Epithelial cell of proximal tubule (primary cell): ENCODE data around the gene SLC44A3. TPM values are rescaled to one million over a fixed set of nuclear protein-coding genes. Genes with fewer than 3 reads are reported as not detected.

ENCODE experiments used
- DNase-seq: peaks from one replicate; pipeline ENCODE4 v3.0.0-alpha.2; 2011; ENCODE audit warnings: low read depth
- H3K4me3 ChIP-seq: 2 replicates; pipeline ENCODE4 v1.5.1; 2011; ENCODE audit warnings: low read depth, mild to moderate bottlenecking, low read length
- total RNA-seq: library from RNA; depleted of rRNA; stranded (reverse); fragments of >200 nt; gene quantifications from 2 replicates; pipeline ENCODE4 v1.2.3, GENCODE V29; 2015
- TF ChIP-seq, protein P1 (sequence below): conservative IDR thresholded peaks from 2 replicates; pipeline ENCODE4 v1.5.1; 2012; ENCODE audit warnings: low read depth, mild to moderate bottlenecking, low read length

The SLC44A3 gene
- total RNA-seq, 1 donor from 2014 or later, result 24.3 TPM

DNA sequence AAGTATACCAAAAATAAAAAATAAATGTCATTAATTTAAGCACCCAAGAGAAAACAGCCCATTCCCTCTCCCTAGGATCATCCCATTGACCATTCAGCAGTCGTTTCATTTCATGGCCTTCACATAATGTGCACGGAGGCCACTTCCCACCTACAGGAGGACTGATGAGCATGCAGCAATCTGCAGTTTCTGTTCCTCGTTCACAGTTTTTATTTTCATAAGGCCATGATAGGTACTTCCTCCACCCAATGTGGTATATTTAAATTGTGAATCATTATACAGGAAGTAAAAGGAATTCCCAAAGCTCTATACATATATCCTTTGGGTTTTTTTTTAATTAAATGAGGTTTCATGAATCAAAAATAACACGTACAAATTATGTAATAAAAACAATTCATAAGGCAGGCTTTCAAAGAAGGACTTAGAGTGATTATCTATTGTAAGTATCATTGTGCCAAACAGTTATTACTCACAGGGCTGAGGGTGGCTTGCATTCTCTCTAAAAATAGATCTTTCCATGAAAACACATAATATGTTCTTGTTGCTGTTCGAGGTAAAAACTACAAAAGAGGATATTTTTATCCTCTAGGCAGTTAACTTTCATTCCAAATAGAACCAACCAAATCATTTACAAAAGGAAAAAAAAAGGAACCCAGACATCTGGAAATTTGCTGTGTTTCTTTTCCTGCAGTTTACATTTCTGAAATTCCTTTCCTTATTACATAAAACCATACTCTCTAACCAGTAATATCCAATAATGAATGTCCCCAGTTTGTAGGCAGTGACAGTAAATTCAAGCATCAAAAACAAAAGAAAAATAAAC lies 27.5 kb upstream of the SLC44A3 start:
- TF ChIP-seq, protein P1, sequence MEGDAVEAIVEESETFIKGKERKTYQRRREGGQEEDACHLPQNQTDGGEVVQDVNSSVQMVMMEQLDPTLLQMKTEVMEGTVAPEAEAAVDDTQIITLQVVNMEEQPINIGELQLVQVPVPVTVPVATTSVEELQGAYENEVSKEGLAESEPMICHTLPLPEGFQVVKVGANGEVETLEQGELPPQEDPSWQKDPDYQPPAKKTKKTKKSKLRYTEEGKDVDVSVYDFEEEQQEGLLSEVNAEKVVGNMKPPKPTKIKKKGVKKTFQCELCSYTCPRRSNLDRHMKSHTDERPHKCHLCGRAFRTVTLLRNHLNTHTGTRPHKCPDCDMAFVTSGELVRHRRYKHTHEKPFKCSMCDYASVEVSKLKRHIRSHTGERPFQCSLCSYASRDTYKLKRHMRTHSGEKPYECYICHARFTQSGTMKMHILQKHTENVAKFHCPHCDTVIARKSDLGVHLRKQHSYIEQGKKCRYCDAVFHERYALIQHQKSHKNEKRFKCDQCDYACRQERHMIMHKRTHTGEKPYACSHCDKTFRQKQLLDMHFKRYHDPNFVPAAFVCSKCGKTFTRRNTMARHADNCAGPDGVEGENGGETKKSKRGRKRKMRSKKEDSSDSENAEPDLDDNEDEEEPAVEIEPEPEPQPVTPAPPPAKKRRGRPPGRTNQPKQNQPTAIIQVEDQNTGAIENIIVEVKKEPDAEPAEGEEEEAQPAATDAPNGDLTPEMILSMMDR, result no peak
- DNase-seq, result no peak
- H3K4me3 ChIP-seq, result no peak overlapping the region

DNA sequence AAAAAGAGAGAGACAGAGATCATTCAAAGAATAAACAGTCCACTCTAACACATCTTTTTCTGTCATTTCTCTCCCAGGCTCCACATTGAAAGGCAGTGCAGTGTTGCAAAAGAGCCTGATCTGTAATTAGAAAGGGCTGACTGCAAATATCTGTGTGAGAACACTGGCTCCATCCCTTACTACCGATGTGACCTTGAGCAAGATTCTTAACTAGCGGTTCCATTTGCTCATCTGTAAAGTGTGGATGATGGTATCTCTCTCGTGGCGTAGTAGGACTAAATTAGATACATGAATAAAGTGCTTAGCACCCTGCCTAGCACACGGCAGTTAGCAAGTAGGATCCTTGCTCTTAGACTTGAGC lies 26.9 kb upstream of the SLC44A3 start:
- no peak overlapping the region for H3K4me3 ChIP-seq

DNA sequence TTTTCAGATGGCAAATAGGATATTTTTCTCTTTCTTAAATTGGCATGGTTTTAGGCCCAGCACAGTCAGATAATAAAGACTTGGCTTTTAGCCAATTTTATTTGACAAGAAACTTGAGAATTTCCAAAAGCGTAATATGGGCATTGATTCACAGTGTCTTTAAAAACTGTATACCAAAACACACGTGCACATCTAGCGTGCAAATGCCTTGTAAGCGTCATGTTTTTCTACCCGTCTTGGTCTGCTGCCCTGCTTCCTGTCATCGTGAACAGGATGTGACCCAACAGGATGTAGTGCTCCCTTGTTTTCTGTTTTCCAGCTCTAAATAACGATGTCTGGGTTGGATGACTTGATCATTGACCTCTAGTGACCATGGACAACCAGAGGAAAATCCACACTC lies 24.7 kb upstream of the SLC44A3 start:
- TF ChIP-seq, protein P1, result no peak
- no peak overlapping the region for H3K4me3 ChIP-seq
- no peak for DNase-seq

More for the DNA sequence above, 26.9 kb upstream of the SLC44A3 start:
- DNase-seq, result no peak
- TF ChIP-seq, protein P1, result no peak

DNA sequence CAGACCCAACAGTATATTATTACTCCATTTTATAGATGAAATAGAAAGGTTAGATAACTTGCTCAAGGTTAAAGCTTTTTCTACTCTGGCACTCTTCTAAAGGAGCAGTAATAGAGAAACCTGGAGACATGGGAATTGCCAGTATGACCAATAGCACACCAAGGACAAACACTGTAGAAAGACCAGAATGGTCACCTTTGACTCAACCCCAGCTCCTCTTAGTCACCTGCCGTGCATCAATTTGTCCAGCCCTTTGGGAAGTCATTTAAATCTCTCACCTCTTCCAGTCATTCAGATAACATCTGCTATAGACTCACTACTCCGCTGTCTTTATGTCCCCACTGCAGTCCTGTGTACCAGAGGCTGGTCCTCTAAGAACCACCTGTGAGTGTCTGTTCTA lies 23.9 kb upstream of the SLC44A3 start:
- H3K4me3 ChIP-seq, result no peak overlapping the region
- TF ChIP-seq, protein P1, result no peak

DNA sequence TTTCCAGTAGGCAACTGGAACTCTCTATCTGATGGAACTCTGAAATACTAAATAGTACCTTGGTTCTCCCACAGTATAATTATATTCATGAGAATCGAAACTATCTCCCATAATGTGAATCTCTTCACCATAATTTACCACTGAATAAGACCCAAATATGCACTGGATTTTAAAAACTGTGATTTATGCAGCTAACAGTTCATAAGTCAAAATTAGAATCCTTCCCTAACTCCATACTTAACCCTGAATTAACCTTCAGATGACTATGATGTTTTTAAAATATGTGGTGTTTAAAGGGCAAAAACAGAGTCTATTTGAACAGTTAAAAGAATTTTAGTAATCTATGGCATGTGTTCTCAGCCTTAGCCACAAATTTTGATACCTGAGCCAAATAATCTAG lies 22.9 kb upstream of the SLC44A3 start:
- DNase-seq, result no peak
- TF ChIP-seq, protein P1, result no peak
- H3K4me3 ChIP-seq, result no peak overlapping the region

More for the DNA sequence above, 23.9 kb upstream of the SLC44A3 start:
- no peak for DNase-seq

DNA sequence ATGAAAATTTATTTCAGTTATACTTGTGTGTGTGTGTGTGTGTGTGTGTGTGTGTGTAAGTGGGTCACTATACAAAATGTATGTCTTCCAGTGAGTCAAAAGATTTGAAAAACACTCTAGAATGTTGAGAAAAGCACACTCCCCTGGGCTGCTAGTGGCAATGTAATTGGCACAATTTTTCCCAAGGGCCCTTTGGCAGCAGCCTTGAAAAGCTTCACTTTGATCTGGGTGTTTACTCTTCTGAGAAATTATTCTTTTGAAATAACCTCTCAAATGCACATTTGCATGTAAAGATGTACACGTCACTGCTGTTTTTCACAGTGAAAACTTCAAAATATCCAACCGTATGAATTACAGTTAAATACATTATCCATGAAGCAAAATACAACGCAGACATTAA lies 22.1 kb upstream of the SLC44A3 start:
- DNase-seq, result no peak
- TF ChIP-seq, protein P1, result no peak
- H3K4me3 ChIP-seq, result no peak overlapping the region

DNA sequence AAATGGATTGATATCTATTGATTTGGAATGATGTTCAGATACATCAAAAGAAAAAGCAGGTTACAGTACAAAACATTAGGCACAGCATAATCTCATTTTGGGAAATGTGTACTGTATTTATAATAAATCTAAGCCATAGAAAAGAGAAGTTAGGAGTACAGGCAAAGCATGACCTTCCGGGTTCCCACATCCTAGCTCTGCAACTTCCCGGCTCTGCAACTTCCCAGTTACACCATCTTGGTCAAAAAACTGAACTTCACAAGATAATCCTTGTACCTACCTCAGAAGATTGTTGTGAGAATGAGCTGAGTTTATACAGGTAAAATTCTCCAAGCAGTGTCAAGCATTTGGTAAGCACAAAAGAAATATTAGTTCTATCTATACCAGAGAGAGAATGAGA lies 21.7 kb upstream of the SLC44A3 start:
- H3K4me3 ChIP-seq, result no peak overlapping the region
- TF ChIP-seq, protein P1, result no peak
- DNase-seq, result no peak
